AG09309 (cell line): Measurements from ENCODE around the gene BABAM1.

Source experiments
- DNase-seq: peaks from one replicate; pipeline ENCODE4 v3.0.0-alpha.2; 2010; ENCODE audit warnings: low read depth
- H3K4me3 ChIP-seq: 2 replicates; pipeline ENCODE4 v1.5.1; 2011; ENCODE audit warnings: mild to moderate bottlenecking, low read depth, low read length, moderate library complexity; ENCODE audit not compliant: control insufficient read depth
- TF ChIP-seq, protein P1 (sequence below): IDR thresholded peaks from 2 replicates; pipeline ENCODE4 v1.5.1; 2011; ENCODE audit warnings: mild to moderate bottlenecking, low read depth, low read length, inconsistent platforms; ENCODE audit not compliant: insufficient read depth, control insufficient read depth; ENCODE audit errors: missing control alignments

The BABAM1 gene

DNA sequence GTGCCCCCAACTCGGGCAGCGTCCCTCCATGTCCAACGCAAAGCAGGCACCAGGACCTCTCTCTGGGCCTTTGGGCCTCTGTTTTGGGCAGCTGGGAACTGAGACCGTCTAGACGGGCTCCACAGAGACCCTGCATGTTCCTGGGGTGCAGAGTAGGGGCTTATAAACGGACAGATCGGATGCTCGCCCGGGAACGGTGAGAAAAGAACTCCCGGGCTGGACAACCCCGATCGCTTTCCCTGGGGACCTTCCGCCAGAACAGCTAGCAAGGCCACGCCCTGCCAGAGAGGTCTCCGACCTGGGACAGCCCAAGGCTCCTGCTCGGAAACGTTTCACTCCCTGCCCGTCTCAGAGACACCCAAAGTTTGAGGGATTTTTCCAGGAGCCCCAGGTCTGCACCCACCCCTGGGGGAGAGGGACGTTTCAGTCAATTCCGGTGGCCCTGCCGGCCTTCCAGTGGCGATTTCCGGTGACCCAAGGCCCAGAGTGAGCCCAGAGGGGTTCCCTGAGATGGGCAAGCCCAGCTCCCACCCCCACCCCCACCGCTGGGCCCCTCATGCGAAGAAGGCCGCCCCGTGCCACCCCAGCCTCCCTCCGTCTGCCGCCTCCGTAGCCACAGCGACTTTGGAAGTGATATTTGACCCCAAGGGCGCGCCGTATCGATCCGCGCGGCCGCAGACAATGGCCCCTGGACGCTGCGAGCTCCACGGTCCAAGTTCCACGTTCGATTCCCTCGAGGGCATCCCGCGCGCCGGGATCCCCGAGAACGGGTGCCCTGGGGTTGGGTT, 23.2 kb upstream of the BABAM1 start:
- DNase-seq, result no peak
- TF ChIP-seq, protein P1, sequence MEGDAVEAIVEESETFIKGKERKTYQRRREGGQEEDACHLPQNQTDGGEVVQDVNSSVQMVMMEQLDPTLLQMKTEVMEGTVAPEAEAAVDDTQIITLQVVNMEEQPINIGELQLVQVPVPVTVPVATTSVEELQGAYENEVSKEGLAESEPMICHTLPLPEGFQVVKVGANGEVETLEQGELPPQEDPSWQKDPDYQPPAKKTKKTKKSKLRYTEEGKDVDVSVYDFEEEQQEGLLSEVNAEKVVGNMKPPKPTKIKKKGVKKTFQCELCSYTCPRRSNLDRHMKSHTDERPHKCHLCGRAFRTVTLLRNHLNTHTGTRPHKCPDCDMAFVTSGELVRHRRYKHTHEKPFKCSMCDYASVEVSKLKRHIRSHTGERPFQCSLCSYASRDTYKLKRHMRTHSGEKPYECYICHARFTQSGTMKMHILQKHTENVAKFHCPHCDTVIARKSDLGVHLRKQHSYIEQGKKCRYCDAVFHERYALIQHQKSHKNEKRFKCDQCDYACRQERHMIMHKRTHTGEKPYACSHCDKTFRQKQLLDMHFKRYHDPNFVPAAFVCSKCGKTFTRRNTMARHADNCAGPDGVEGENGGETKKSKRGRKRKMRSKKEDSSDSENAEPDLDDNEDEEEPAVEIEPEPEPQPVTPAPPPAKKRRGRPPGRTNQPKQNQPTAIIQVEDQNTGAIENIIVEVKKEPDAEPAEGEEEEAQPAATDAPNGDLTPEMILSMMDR, result no peak
- H3K4me3 ChIP-seq, result peak overlapping the region; percentile 54

DNA sequence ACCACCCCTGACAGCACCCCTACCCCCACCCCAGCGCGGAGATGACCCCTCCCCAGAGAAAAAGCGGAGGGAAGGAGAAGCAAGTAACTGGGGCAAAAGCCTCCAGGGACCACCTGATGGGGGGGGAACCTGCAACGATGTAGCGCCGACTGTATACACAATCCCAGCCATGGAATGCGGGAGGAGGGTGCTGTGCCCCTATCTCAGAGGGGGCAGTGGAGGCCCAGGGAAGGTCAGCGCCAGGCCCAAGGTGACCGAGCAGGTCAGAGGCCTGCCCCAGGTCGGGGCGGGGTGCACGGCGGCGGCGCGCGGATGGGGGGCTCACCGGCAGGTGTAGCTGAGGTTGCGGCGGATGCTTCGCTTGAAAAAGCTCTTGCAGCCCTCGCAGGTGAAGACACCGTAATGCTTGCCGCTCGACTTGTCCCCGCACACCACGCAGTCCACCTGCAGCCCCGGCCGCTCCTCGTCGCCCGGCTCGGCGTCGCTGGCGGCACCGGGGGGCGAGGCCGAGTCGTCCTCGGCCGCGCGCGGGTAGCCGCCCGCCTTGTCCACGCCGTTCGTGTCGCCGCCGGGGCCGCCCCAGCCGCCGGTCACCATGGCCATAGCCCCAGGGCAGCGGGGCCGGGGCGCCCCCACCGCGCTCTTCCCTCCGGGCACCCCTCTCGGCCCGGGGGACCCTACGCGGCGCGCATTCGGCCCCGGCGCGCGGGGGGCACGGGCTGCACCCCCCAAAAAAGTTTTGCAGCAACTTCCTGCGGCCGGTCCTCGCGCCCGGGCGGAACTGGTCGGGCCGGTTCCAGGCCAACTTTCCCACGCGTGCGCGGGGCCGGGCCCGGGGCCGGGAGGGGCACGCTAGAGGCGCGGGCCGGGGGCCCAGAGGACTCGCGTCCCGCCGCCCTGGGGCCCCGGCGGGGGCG, 22.4 kb upstream of the BABAM1 start:
- TF ChIP-seq, protein P1, result no peak
- peak overlapping the region; percentile 54 for H3K4me3 ChIP-seq
- DNase-seq, result no peak

- TF ChIP-seq, protein P1, result no peak
- DNase-seq, result no peak
- H3K4me3 ChIP-seq, result peak within 1 kb of the TSS; percentile 54
Observed at GRCh38 chr19:17245535-17245984, 21.7 kb upstream of the BABAM1 start, which contains the start of gene NR2F6. Gene NR2F6 (minus strand): TSS chr19:17245919. CDS start chr19:17245220, 699 bp downstream.

DNA sequence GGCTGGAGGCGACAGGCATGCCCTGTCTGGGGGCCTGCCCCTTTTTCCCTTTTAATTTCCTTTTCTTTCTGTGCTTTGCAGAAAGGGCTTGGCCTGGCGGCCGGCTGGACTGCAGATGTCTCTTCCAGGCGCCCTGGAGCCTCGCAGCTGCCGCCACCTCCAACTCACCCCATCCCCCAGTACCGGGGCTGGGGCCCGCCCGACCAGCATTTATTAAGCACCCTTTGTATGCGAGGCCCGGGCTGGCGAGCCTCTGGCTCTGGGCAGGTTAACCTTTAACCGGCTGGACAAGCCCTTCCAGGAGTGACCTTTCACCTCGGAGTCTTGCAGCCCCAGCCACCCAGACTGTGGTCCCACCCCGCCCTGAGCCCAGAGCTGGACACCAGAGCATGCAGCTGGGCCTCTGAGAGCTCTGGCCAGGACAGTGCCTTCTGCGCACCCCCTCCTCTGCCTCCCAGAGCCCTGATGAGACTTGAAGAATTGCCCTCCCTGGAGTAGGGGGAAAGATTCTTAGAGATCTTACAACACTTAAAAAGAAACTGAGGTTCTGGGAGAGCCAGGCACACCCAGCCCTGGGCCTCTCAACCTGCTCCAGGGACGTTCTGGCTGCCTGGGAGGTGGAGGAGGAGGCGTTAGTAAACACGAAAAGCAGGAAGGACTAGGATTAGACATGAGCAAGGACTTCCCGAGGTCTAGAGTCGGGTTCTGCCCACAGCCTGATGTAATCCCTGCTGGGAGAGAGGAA, 20.4 kb upstream of the BABAM1 start:
- H3K4me3 ChIP-seq, result no peak overlapping the region
- DNase-seq, result no peak
- TF ChIP-seq, protein P1, result no peak

- no peak for DNase-seq
- H3K4me3 ChIP-seq, result no peak overlapping the region
- TF ChIP-seq, protein P1, result no peak
Observed at GRCh38 chr19:17248011-17248776, 19.0 kb upstream of the BABAM1 start.

- TF ChIP-seq, protein P1, result no peak
- DNase-seq, result no peak
- no peak overlapping the region for H3K4me3 ChIP-seq
Observed at GRCh38 chr19:17249887-17250548, 17.2 kb upstream of the BABAM1 start.
